Gastrocnemius medialis (tissue), 4 donors: ENCODE measurements around the gene ZNF208.

Source experiments
- CTCF ChIP-seq, 5 experiments: fragments of 450-650 bp in 3 of 5; fragments of 200-600 bp in 2 of 5; sonication (generic) in 2 of 5; IDR thresholded peaks in 4 of 5; conservative IDR thresholded peaks in 1 of 5; 1 replicate in 4 of 5; 2 replicates in 1 of 5; pipeline ENCODE4 v1.5.1; 2016 to 2019; ENCODE audit warnings: antibody characterized with exemption in 5 of 5, mild to moderate bottlenecking in 3 of 5, moderate library complexity in 3 of 5
- POLR2A ChIP-seq, 2 donors: fragments of 450-650 bp; IDR thresholded peaks; one replicate each; pipeline ENCODE4 v1.6.1; 2017; ENCODE audit warnings: antibody characterized with exemption in 2 of 2, mild to moderate bottlenecking in 2 of 2, moderate library complexity in 2 of 2

GRCh38 chr19:22026687-22027086 lies 15.9 kb upstream of the ZNF208 start:
- TF ChIP-seq POLR2A (IDR thresholded peaks at IDR 0.05) (no peak), CTCF (IDR thresholded peaks at IDR 0.05 in 4 of 5, conservative IDR thresholded peaks at IDR 0.05 in 1 of 5) (no peak)
